ENCODE results near the gene SPOUT1.
"Not testable (repeated sequence)": the region's sequence is repeated elsewhere in the genome, so short reads cannot be mapped to it uniquely, and the experiment has no call there.

The SPOUT1 gene

GRCh38 chr9:128808543-128808942 lies 21.1 kb downstream of the SPOUT1 start:
- no peak for DNase-seq

- DNase-seq: no peak
These were observed 21.8 kb downstream of the SPOUT1 start for GRCh38 chr9:128807827-128808226.

GRCh38 chr9:128805661-128806060 lies 23.9 kb downstream of the SPOUT1 start:
- DNase-seq: no peak

- DNase-seq: no peak
These were observed 27.1 kb downstream of the SPOUT1 start for GRCh38 chr9:128802482-128802881.

- no peak for DNase-seq
These were observed 29.5 kb downstream of the SPOUT1 start for GRCh38 chr9:128800061-128800460.

- DNase-seq: no peak
These were observed 30.7 kb downstream of the SPOUT1 start for GRCh38 chr9:128798896-128799295.

GRCh38 chr9:128794961-128795360 lies 34.6 kb downstream of the SPOUT1 start:
- DNase-seq: not testable (repeated sequence)

GRCh38 chr9:128792978-128793686 lies 36.5 kb downstream of the SPOUT1 start:
- DNase-seq: no peak

GRCh38 chr9:128792134-128792533 lies 37.5 kb downstream of the SPOUT1 start:
- no peak for DNase-seq

- no peak for DNase-seq
These were observed 39.1 kb downstream of the SPOUT1 start for GRCh38 chr9:128790536-128790935.

- no peak for DNase-seq
These were observed 41.1 kb downstream of the SPOUT1 start for GRCh38 chr9:128788445-128788844.

- no peak for DNase-seq
These were observed 41.9 kb downstream of the SPOUT1 start for GRCh38 chr9:128787659-128788058.

GRCh38 chr9:128786681-128787601 lies 42.7 kb downstream of the SPOUT1 start, which contains the start of gene TBC1D13:
Gene TBC1D13, plus strand, starts transcription at chr9:128787253. Its CDS starts 101 bp downstream, at chr9:128787354.
- DNase-seq: peak; percentile 72 to 83

- no peak for DNase-seq
These were observed 44.2 kb downstream of the SPOUT1 start for GRCh38 chr9:128785427-128785826.

- no peak for DNase-seq
These were observed 46.9 kb downstream of the SPOUT1 start for GRCh38 chr9:128782669-128783068.

- no peak for DNase-seq
These were observed 48.2 kb downstream of the SPOUT1 start for GRCh38 chr9:128781187-128782070.

- not testable (repeated sequence) for DNase-seq
These were observed 49.5 kb downstream of the SPOUT1 start for GRCh38 chr9:128780093-128780492.

GRCh38 chr9:128774804-128775203 lies 54.8 kb downstream of the SPOUT1 start:
- DNase-seq: no peak

- DNase-seq: no peak
These were observed 56.5 kb downstream of the SPOUT1 start for GRCh38 chr9:128773049-128773448.

GRCh38 chr9:128771745-128772519 lies 57.7 kb downstream of the SPOUT1 start, which contains the start of gene ZER1:
Gene ZER1, minus strand, starts transcription at chr9:128771927. Its CDS starts 16,362 bp downstream, at chr9:128755565.
- peak; percentile 69 to 88 for DNase-seq

- no peak for DNase-seq
These were observed 58.4 kb downstream of the SPOUT1 start for GRCh38 chr9:128771094-128771721.
